ENCODE measurements around the gene CD274.

Gene CD274

DNA sequence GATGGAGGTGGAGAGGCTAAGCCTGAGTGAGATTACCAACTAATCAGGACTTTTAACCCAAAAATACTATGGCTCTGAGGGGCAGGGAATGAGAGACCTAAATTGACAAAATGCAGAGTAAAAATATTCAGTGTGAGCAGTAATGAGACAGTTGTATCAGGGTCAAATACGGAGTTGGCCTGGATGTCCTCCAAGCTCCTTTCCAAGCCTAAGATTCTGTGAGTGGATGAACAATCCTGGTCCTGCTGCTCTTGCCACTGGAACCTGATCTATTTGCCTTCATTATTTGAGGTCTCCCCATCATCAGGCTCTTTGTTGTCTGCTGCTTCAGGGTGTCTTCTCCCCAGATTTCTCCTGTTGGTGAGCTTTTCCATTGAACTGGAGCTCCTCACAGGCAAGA lies 61.1 kb downstream of the CD274 start:
- no peak overlapping the region for H3K4me3 ChIP-seq (ENCODE audit: low read depth in 1 of 2, low read length in 1 of 2)
- no peaks in the 10 kb centered on the region for H3K36me3 ChIP-seq
- no peak overlapping the region for H3K27ac ChIP-seq
- H3K9me3 ChIP-seq, result no peaks in the 10 kb centered on the region
- H3K4me1 ChIP-seq (ENCODE audit: control insufficient read depth in 1 of 2, insufficient read depth in 1 of 2, low read depth in 1 of 2, low read length in 1 of 2), result peaks cover 0 to 15% of the 10 kb centered on the region in 2 experiments
- TF ChIP-seq, protein P1, sequence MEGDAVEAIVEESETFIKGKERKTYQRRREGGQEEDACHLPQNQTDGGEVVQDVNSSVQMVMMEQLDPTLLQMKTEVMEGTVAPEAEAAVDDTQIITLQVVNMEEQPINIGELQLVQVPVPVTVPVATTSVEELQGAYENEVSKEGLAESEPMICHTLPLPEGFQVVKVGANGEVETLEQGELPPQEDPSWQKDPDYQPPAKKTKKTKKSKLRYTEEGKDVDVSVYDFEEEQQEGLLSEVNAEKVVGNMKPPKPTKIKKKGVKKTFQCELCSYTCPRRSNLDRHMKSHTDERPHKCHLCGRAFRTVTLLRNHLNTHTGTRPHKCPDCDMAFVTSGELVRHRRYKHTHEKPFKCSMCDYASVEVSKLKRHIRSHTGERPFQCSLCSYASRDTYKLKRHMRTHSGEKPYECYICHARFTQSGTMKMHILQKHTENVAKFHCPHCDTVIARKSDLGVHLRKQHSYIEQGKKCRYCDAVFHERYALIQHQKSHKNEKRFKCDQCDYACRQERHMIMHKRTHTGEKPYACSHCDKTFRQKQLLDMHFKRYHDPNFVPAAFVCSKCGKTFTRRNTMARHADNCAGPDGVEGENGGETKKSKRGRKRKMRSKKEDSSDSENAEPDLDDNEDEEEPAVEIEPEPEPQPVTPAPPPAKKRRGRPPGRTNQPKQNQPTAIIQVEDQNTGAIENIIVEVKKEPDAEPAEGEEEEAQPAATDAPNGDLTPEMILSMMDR (IDR thresholded peaks at IDR 0.05), result no peak
- H3K27me3 ChIP-seq, result no peaks in the 10 kb centered on the region

DNA sequence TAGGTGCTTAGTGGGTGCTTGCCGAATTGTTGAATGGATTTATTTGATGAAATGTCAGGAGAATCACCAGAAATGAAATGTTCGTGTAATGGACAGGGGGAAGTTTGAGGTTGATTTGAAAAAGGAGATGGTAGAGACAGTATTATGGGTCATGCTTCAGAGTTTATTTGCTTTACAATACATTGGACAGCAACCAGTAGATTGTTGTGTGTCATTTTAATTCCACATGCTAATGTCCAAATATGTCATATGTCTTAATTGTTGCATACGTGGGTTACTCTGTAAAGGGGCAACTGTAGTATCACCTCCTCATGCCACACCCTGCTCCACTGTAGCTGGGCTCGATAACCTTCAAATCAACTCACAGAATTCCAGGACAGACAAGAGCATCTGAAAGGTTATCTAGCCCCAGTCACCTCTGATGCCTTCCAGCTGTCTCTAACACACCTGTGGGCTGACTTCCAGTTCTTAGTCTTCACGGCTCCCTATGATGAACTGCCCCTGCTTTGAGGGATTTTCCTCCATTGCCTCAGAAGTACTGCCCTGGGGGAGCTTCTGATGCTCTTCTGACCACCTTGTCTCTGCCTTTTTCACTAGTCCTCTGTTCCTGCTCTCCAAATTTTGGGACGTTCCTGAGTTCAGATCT lies 61.7 kb downstream of the CD274 start:
- Histone ChIP-seq H3K36me3 (no peaks in the 10 kb centered on the region), H3K27ac (no peak overlapping the region), H3K4me1 (ENCODE audit: control insufficient read depth in 1 of 2, insufficient read depth in 1 of 2, low read depth in 1 of 2, low read length in 1 of 2) (peaks cover 0 to 15% of the 10 kb centered on the region in 2 experiments), H3K4me3 (ENCODE audit: low read depth in 1 of 2, low read length in 1 of 2) (no peak overlapping the region), H3K27me3 (no peaks in the 10 kb centered on the region), H3K9me3 (no peaks in the 10 kb centered on the region)
- TF ChIP-seq, protein P1 (IDR thresholded peaks at IDR 0.05), result no peak

DNA sequence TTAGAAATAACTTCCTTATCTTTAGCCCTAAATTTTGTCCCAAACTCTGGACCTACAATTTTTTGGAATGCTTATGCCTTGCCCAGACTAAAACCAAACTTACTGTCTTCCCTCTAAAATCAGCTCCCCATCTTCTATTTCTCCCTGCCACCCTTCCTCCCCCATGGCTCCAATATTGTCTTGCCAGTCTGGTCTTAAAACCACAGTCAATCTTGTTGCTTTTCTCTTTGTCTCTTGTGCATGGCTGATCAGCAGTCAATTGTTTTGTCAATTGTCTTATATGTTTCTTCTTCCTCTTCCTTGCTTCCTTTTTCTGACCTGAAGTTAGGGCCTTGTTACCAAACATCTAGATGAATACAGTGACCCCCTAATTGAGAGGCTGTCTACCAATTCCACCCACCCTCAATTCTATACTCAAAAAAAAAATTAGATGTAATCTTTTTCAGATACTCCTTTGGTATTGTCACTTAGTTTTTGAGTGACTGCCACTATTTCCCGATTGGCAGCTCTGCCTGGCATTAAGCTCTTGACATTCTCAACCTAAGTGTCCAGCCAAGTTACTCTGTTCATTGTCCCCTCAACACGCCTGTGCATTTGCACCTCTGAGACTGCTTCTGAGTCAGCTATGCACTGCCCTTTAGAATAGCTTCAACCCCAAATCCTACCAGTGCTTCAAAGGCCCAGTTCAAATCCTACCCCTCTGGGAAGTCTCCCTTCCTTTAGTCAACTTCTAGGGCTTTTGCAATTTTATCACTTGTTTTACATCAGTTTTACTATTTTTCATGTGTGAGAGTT lies 62.5 kb downstream of the CD274 start:
- TF ChIP-seq, protein P1 (IDR thresholded peaks at IDR 0.05), result no peak
- Histone ChIP-seq H3K4me1 (ENCODE audit: control insufficient read depth in 1 of 2, insufficient read depth in 1 of 2, low read depth in 1 of 2, low read length in 1 of 2) (peaks cover 0 to 15% of the 10 kb centered on the region in 2 experiments), H3K27ac (no peak overlapping the region), H3K36me3 (no peaks in the 10 kb centered on the region), H3K27me3 (no peaks in the 10 kb centered on the region), H3K9me3 (no peaks in the 10 kb centered on the region), H3K4me3 (ENCODE audit: low read depth in 1 of 2, low read length in 1 of 2) (no peak overlapping the region)

DNA sequence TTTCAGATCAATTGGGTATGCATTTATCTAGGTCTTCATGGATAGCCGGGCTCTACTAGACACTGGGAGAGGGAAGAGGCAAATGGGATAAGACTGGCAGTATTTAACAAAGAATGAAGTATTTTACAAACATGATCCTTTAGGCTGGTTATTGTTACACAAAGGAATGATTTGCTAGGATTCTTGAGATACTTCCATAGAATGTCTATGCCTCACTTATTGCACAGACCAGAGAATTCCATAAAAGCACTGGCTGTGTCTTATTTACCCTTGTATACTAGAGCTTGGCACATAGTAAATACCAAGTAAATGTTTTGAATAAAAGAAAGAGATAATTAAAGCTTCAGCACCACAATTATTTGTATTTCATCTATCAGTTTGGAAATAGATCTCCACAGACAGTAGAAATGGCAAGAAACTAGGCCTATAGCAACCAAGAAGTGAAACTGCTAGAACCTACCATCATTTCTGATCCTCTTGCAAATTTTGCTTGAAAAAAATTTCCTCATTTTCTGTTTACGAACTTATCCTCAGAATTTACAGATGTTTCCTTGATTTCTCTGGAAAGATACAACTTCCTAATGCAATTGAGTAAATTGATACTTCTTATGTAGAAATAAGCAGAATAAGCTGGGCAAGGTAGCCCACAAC lies 63.7 kb downstream of the CD274 start:
- Histone ChIP-seq H3K9me3 (no peaks in the 10 kb centered on the region), H3K27me3 (no peaks in the 10 kb centered on the region), H3K4me1 (ENCODE audit: control insufficient read depth in 1 of 2, insufficient read depth in 1 of 2, low read depth in 1 of 2, low read length in 1 of 2) (peaks cover 0 to 15% of the 10 kb centered on the region in 2 experiments), H3K36me3 (no peaks in the 10 kb centered on the region), H3K27ac (no peak overlapping the region), H3K4me3 (ENCODE audit: low read depth in 1 of 2, low read length in 1 of 2) (no peak overlapping the region)
- TF ChIP-seq, protein P1 (IDR thresholded peaks at IDR 0.05), result no peak

DNA sequence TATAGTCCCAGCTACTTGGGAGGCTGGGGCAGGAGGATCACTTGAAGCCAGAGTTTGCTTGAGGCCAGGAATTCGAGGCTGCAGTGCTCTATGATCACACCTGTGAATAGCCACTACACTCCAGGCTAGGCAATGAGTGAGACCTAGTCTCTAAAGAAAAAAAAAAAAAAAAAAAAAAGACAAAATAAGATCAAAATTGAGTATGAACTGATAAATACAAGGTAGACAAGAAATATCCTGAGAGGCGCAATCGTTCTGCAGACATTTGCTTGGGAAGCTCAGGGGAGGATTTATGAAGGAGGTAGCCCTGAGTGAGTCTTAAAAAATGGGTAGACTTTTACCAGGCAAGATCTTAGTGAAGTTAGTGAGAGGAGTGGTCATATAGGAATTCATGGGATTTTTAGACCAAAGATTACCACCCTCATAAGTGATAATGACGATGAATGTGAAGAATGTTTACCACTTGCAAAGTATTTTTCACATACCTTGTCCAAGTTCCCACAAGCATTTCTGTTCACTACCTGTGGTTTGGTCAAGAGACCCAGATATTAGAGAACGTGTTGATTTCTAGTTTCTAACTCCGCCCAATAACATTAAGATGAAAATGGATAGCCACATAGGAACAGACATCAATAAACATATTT lies 64.4 kb downstream of the CD274 start:
- Histone ChIP-seq H3K9me3 (no peaks in the 10 kb centered on the region), H3K4me3 (ENCODE audit: low read depth in 1 of 2, low read length in 1 of 2) (no peak overlapping the region), H3K36me3 (no peaks in the 10 kb centered on the region), H3K27me3 (no peaks in the 10 kb centered on the region), H3K4me1 (ENCODE audit: control insufficient read depth in 1 of 2, insufficient read depth in 1 of 2, low read depth in 1 of 2, low read length in 1 of 2) (peaks cover 0 to 11% of the 10 kb centered on the region in 2 experiments), H3K27ac (no peak overlapping the region)
- TF ChIP-seq, protein P1 (IDR thresholded peaks at IDR 0.05), result no peak

Measured in neutrophil (primary cell).